Panc1 (cell line): ENCODE data around the gene CXCR6. TPM values are rescaled to one million over a fixed set of nuclear protein-coding genes. Genes with fewer than 3 reads are reported as not detected.

Experiments used
- ATAC-seq: fragments of 200-7000 bp; cut with Tn5 transposase; 2 replicates; pipeline ENCODE4 v1.9.1; 2020; ENCODE audit warnings: mild to moderate bottlenecking, moderate library complexity
- BruUV-seq: library from RNA; stranded (reverse); fragments of 400-500 nt; replicated peaks from 2 replicates; lab custom pipeline; 2021; lab: Mats Ljungman, UMichigan
- CTCF ChIA-PET: fragments of 300-600 bp; sonication (Branson Sonifier 250); formaldehyde crosslinking; loops from one replicate; lab custom pipeline; 2022; ENCODE audit warnings: antibody characterized with exemption; lab: Charles Lee
- POLR2A ChIA-PET: fragments of 300-600 bp; sonication (Branson Sonifier 250); formaldehyde crosslinking; loops from one replicate; lab custom pipeline; 2022; ENCODE audit warnings: antibody characterized with exemption; lab: Charles Lee
- DNase-seq: peaks from one replicate; pipeline ENCODE4 v3.0.0-alpha.2; 2010; ENCODE audit warnings: low read depth, low spot score
- H3K27ac ChIP-seq: 2 replicates; pipeline ENCODE4 v1.5.1; 2011; ENCODE audit warnings: mild to moderate bottlenecking, low read length, inconsistent platforms
- H3K27me3 ChIP-seq: fragments of 200-500 bp; sonication (Bioruptor generic); 2 replicates; pipeline ENCODE4 v1.6.0; 2014; ENCODE audit warnings: low read length, inconsistent platforms; ENCODE audit not compliant: control insufficient read depth, insufficient read depth
- H3K36me3 ChIP-seq: fragments of 200-500 bp; sonication (Bioruptor generic); 2 replicates; pipeline ENCODE4 v1.5.1; 2014; ENCODE audit warnings: inconsistent platforms, mild to moderate bottlenecking, low read length, moderate library complexity; ENCODE audit not compliant: control insufficient read depth, insufficient read depth
- H3K4me1 ChIP-seq: 2 replicates; pipeline ENCODE4 v1.5.1; 2011; ENCODE audit warnings: inconsistent platforms, mild to moderate bottlenecking, low read length, moderate library complexity; ENCODE audit not compliant: control insufficient read depth, insufficient read depth
- H3K4me3 ChIP-seq, 2 experiments: 2 replicates each; pipeline ENCODE4 v1.5.1; 2011 to 2012; ENCODE audit warnings: low read depth in 2 of 2, low read length in 2 of 2, mild to moderate bottlenecking in 2 of 2, inconsistent platforms in 1 of 2, moderate library complexity in 1 of 2
- H3K9me3 ChIP-seq: fragments of 200-500 bp; sonication (Bioruptor generic); 2 replicates; pipeline ENCODE4 v1.5.1; 2014; ENCODE audit warnings: low read depth, mild to moderate bottlenecking, inconsistent platforms, low read length, moderate library complexity; ENCODE audit not compliant: control insufficient read depth, insufficient read depth
- POLR2AphosphoS5 ChIP-seq: IDR thresholded peaks from 2 replicates; pipeline ENCODE4 v1.6.1; 2012; ENCODE audit warnings: mild to moderate bottlenecking, low read depth, low read length, moderate library complexity
- SIN3A ChIP-seq: IDR thresholded peaks from 2 replicates; pipeline ENCODE4 v1.6.1; 2012; ENCODE audit warnings: low read depth, mild to moderate bottlenecking, low read length, moderate library complexity, borderline replicate concordance; ENCODE audit not compliant: insufficient read depth
- TCF7L2 ChIP-seq: IDR thresholded peaks from 2 replicates; pipeline ENCODE4 v1.6.1; 2011; ENCODE audit warnings: mild to moderate bottlenecking, low read depth, low read length, inconsistent platforms
- in situ Hi-C: cut with HindIII; loops from 2 replicates; pipeline ENCODE4 v1.10.0; 2016; ENCODE audit warnings: low sequenced_read_pairs, low pct_unique_long_range_greater_than_20kb
- intact Hi-C: fragments of 100-400 bp; cut with micrococcal nuclease; formaldehyde crosslinking; loops from one replicate; pipeline ENCODE4 v1.10.0; 2022; ENCODE audit not compliant: unreplicated experiment
- total RNA-seq: library from RNA; stranded (reverse); gene quantifications from one replicate; pipeline ENCODE4 v1.2.1, GENCODE V29; 2021; ENCODE audit not compliant: unreplicated experiment
- TF ChIP-seq, protein P1 (sequence below), 2 experiments: IDR thresholded peaks; 2 replicates each; pipeline ENCODE4 v1.6.1; 2011 to 2012; ENCODE audit warnings: low read depth in 2 of 2, control low read depth in 1 of 2, low read length in 1 of 2, mild to moderate bottlenecking in 1 of 2, moderate library complexity in 1 of 2; ENCODE audit not compliant: insufficient read depth in 1 of 2
- TF ChIP-seq, protein P2 (sequence below): fragments of 450-650 bp; IDR thresholded peaks from 2 replicates; pipeline ENCODE4 v1.5.1; 2017; ENCODE audit warnings: mild to moderate bottlenecking

The CXCR6 gene
- total RNA-seq, 1 experiment from 2014 or later, result not detected

DNA sequence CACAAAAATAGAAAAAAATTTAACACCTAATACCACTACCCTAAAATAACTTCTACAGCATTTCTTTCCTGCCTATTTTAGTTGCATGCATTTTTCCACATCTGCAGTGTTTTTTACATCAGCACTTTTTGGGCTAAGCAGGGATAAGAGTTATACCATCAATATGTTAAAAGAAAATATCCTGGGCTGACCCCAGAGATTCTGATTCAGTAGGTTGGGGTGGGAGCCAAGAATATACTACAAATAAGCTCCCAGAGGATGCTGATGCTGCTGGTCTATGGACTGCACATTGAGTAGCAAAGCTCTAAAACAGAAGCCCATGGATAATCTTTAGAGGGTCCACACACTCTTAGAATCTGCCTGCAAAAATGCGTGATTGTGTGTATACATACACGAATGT is 37.6 kb downstream of the CXCR6 start:
- BruUV-seq, result no TSS peak
- intact Hi-C loops, result no loop called here
- TF ChIP-seq TCF7L2, result no peak
- TF ChIP-seq, protein P1, sequence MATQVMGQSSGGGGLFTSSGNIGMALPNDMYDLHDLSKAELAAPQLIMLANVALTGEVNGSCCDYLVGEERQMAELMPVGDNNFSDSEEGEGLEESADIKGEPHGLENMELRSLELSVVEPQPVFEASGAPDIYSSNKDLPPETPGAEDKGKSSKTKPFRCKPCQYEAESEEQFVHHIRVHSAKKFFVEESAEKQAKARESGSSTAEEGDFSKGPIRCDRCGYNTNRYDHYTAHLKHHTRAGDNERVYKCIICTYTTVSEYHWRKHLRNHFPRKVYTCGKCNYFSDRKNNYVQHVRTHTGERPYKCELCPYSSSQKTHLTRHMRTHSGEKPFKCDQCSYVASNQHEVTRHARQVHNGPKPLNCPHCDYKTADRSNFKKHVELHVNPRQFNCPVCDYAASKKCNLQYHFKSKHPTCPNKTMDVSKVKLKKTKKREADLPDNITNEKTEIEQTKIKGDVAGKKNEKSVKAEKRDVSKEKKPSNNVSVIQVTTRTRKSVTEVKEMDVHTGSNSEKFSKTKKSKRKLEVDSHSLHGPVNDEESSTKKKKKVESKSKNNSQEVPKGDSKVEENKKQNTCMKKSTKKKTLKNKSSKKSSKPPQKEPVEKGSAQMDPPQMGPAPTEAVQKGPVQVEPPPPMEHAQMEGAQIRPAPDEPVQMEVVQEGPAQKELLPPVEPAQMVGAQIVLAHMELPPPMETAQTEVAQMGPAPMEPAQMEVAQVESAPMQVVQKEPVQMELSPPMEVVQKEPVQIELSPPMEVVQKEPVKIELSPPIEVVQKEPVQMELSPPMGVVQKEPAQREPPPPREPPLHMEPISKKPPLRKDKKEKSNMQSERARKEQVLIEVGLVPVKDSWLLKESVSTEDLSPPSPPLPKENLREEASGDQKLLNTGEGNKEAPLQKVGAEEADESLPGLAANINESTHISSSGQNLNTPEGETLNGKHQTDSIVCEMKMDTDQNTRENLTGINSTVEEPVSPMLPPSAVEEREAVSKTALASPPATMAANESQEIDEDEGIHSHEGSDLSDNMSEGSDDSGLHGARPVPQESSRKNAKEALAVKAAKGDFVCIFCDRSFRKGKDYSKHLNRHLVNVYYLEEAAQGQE (IDR thresholded peaks at IDR 0.05; ENCODE audit: insufficient read depth in 1 of 2, low read depth in 2 of 2, low read length in 1 of 2), result no peak
- TF ChIP-seq POLR2AphosphoS5, result no peak
- no peak for TF ChIP-seq SIN3A
- TF ChIP-seq, protein P2, sequence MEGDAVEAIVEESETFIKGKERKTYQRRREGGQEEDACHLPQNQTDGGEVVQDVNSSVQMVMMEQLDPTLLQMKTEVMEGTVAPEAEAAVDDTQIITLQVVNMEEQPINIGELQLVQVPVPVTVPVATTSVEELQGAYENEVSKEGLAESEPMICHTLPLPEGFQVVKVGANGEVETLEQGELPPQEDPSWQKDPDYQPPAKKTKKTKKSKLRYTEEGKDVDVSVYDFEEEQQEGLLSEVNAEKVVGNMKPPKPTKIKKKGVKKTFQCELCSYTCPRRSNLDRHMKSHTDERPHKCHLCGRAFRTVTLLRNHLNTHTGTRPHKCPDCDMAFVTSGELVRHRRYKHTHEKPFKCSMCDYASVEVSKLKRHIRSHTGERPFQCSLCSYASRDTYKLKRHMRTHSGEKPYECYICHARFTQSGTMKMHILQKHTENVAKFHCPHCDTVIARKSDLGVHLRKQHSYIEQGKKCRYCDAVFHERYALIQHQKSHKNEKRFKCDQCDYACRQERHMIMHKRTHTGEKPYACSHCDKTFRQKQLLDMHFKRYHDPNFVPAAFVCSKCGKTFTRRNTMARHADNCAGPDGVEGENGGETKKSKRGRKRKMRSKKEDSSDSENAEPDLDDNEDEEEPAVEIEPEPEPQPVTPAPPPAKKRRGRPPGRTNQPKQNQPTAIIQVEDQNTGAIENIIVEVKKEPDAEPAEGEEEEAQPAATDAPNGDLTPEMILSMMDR, result no peak
- H3K4me3 ChIP-seq, result no peak overlapping the region
- CTCF ChIA-PET, result no interaction called here
- H3K4me1 ChIP-seq, result no peaks in the 10 kb centered on the region
- POLR2A ChIA-PET, result no interaction called here
- no peaks in the 10 kb centered on the region for H3K27me3 ChIP-seq
- H3K36me3 ChIP-seq, result no peaks in the 10 kb centered on the region
- H3K27ac ChIP-seq, result no peak overlapping the region
- in situ Hi-C loops, result no loop called here
- DNase-seq (no peak), ATAC-seq (no peak)
- H3K9me3 ChIP-seq, result no peaks in the 10 kb centered on the region

DNA sequence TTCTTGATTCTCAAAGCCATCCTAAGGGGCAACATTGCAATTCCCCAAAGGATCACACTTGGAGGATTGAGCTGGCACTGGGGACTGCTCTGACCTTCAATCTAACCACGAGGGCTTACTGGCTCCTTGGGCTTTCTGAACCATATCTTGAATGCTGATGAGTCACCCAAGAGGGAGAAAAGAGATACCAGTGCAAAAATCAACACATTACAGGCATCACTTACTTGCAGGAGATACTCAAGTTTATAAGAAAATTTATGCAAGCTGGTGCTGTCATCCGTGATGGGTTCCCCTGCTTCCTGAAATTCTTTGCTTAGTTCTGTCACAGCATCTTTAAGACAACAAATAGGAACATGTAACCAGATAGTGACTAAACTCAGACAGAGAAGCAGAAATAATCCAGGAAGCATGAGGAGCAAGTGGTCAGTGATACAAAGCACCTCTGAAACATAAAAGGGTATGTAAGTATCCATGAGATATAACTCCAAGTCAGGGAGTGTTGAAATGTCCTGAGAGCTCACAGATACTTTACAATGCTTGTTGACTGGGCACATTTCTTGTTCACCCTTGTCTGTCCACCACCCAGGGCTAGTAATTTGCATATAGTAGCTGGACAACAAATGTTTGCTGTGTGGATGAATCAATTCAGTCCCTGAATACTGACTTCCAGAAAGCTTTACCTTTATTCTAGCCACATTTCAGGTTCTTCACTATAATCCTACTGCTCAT is 38.2 kb downstream of the CXCR6 start:
- intact Hi-C loops (no loop called here), in situ Hi-C loops (no loop called here)
- no peaks in the 10 kb centered on the region for H3K27me3 ChIP-seq
- H3K27ac ChIP-seq, result no peak overlapping the region
- peaks cover 1% of the 10 kb centered on the region; the same call in 1 of the 2 replicates for H3K4me1 ChIP-seq
- no peaks in the 10 kb centered on the region for H3K36me3 ChIP-seq
- no peak for DNase-seq
- no TSS peak for BruUV-seq
- ChIA-PET POLR2A (no interaction called here), CTCF (no interaction called here)
- H3K9me3 ChIP-seq, result no peaks in the 10 kb centered on the region
- TF ChIP-seq, protein P2, result no peak
- TF ChIP-seq, protein P1 (IDR thresholded peaks at IDR 0.05; ENCODE audit: insufficient read depth in 1 of 2, low read depth in 2 of 2, low read length in 1 of 2), result no peak
- no peak for TF ChIP-seq TCF7L2
- TF ChIP-seq POLR2AphosphoS5, result no peak
- no peak for TF ChIP-seq SIN3A
- no peak overlapping the region for H3K4me3 ChIP-seq
- ATAC-seq, result no peak
